GM12878 (cell line): ENCODE measurements around the gene TMEM208. TPM values are rescaled to one million over a fixed set of nuclear protein-coding genes. Genes with fewer than 3 reads are reported as not detected.

Experiments used
- ATAC-seq: fragments of 200-7000 bp; cut with Tn5 transposase; 3 replicates; pipeline ENCODE4 v1.9.1; 2020; ENCODE audit warnings: mild to moderate bottlenecking, moderate library complexity
- BruUV-seq: library from RNA; stranded (reverse); fragments of 400-500 nt; replicated peaks from 2 replicates; lab custom pipeline; 2021; lab: Mats Ljungman, UMichigan
- CTCF ChIA-PET: fragments of 300-600 bp; sonication (Branson Sonifier 250); formaldehyde crosslinking; extraction: SDS; loops from one replicate; lab custom pipeline; 2021; ENCODE audit warnings: inconsistent platforms; lab: Yijun Ruan, JAX
- POLR2A ChIA-PET: fragments of 350-600 bp; formaldehyde crosslinking; extraction: SDS; loops from one replicate; lab custom pipeline; 2021; ENCODE audit warnings: inconsistent platforms; lab: Charles Lee
- RAD21 ChIA-PET: fragments of 300-600 bp; sonication (Branson Sonifier 250); formaldehyde crosslinking; loops from one replicate; lab custom pipeline; 2023; ENCODE audit warnings: antibody characterized with exemption; ENCODE audit not compliant: unreplicated experiment; lab: Charles Lee
- SMC1A ChIA-PET: fragments of 300-600 bp; sonication (Branson Sonifier 250); formaldehyde crosslinking; loops from one replicate; lab custom pipeline; 2023; ENCODE audit not compliant: unreplicated experiment, uncharacterized antibody; lab: Charles Lee
- DNase-seq: peaks from one replicate; pipeline ENCODE4 v3.0.0-alpha.2; 2011; ENCODE audit warnings: low read depth, low spot score
- FAIRE-seq: peaks from 3 replicates; lab custom pipeline; 2011; peaks lifted over from hg19 to GRCh38; lab: Jason Lieb, UNC
- H2AFZ ChIP-seq: 2 replicates; pipeline ENCODE4 v1.6.0; 2011; ENCODE audit warnings: low read depth, low read length, control low read depth; ENCODE audit not compliant: control insufficient read depth
- H3K27ac ChIP-seq: 2 replicates; pipeline ENCODE4 v1.5.1; 2011; ENCODE audit warnings: control low read depth; ENCODE audit not compliant: control insufficient read depth, insufficient read depth
- H3K27me3 ChIP-seq, 2 experiments: replicated peaks in 1 of 2; 2 replicates each; pipeline versions ENCODE4 v1.6.0 to v1.6.1; 2011; ENCODE audit warnings: low read length in 1 of 2; ENCODE audit not compliant: control insufficient read depth in 2 of 2, insufficient read depth in 2 of 2
- H3K36me3 ChIP-seq, 2 experiments: 2 replicates each; pipeline ENCODE4 v1.5.1; 2011; ENCODE audit warnings: low read length in 1 of 2; ENCODE audit not compliant: control insufficient read depth in 2 of 2, insufficient read depth in 2 of 2
- H3K4me1 ChIP-seq: 2 replicates; pipeline ENCODE4 v1.6.1; 2011; ENCODE audit warnings: mild to moderate bottlenecking, low read length, moderate library complexity, mixed read lengths; ENCODE audit not compliant: control insufficient read depth, insufficient read depth
- H3K4me2 ChIP-seq: 2 replicates; pipeline ENCODE4 v1.6.0; 2011; ENCODE audit warnings: control low read depth; ENCODE audit not compliant: control insufficient read depth, insufficient read depth
- H3K4me3 ChIP-seq: fragments of 200-600 bp; sonication (generic); 2 replicates; pipeline ENCODE4 v1.5.1; 2016
- H3K79me2 ChIP-seq: 2 replicates; pipeline ENCODE4 v1.6.0; 2011; ENCODE audit warnings: low read length; ENCODE audit not compliant: control insufficient read depth, insufficient read depth
- H3K9ac ChIP-seq: 2 replicates; pipeline ENCODE4 v1.8.0; 2011; ENCODE audit warnings: low read length, control low read depth, mixed read lengths; ENCODE audit not compliant: control insufficient read depth, insufficient read depth
- H3K9me3 ChIP-seq: replicated peaks from 3 replicates; pipeline ENCODE4 v1.5.1; 2011; ENCODE audit warnings: mild to moderate bottlenecking, low read length; ENCODE audit not compliant: control insufficient read depth, insufficient read depth
- H4K20me1 ChIP-seq: 2 replicates; pipeline ENCODE4 v1.6.0; 2011; ENCODE audit not compliant: control insufficient read depth, insufficient read depth
- BRCA1 ChIP-seq: IDR thresholded peaks from 2 replicates; pipeline ENCODE4 v1.6.1; 2011; ENCODE audit warnings: low read depth, low read length, improper control_type of control experiment
- CHD1 ChIP-seq: IDR thresholded peaks from 2 replicates; pipeline ENCODE4 v1.6.1; 2012; ENCODE audit warnings: low read depth, low read length, improper control_type of control experiment
- CTCF ChIP-seq, 3 experiments: IDR thresholded peaks in 2 of 3; conservative IDR thresholded peaks in 1 of 3; 2 replicates each; pipeline ENCODE4 v1.5.1; 2011; ENCODE audit warnings: low read depth in 3 of 3, low read length in 3 of 3, mild to moderate bottlenecking in 3 of 3, control low read depth in 2 of 3, moderate library complexity in 2 of 3, inconsistent platforms in 1 of 3, mixed read lengths in 1 of 3; ENCODE audit not compliant: control insufficient read depth in 2 of 3, insufficient read depth in 1 of 3; ENCODE audit errors: extremely low read depth in 1 of 3
- EGR1 ChIP-seq, 2 experiments: IDR thresholded peaks; 1 replicate in 1 of 2; 2 replicates in 1 of 2; pipeline ENCODE4 v1.6.1; 2011 to 2012; ENCODE audit warnings: low read depth in 2 of 2, low read length in 2 of 2, borderline replicate concordance in 1 of 2, mild to moderate bottlenecking in 1 of 2, moderate library complexity in 1 of 2
- EP300 ChIP-seq, 2 experiments: fragments of 150-350 bp in 1 of 2; IDR thresholded peaks; 2 replicates each; pipeline ENCODE4 v1.6.1; 2011 to 2012; ENCODE audit warnings: low read depth in 2 of 2, low read length in 2 of 2, borderline replicate concordance in 1 of 2, improper control_type of control experiment in 1 of 2, inconsistent platforms in 1 of 2; ENCODE audit not compliant: control insufficient read depth in 1 of 2
- FOXM1 ChIP-seq: IDR thresholded peaks from 2 replicates; pipeline ENCODE4 v1.6.1; 2012; ENCODE audit warnings: low read depth, mild to moderate bottlenecking, inconsistent platforms, low read length, moderate library complexity
- IRF4 ChIP-seq: IDR thresholded peaks from 2 replicates; pipeline ENCODE4 v1.6.1; 2011; ENCODE audit warnings: low read depth, low read length
- RAD21 ChIP-seq: IDR thresholded peaks from 2 replicates; pipeline ENCODE4 v1.6.1; 2011; ENCODE audit warnings: mild to moderate bottlenecking, low read depth, low read length, moderate library complexity; ENCODE audit not compliant: insufficient read depth
- SMC3 ChIP-seq: IDR thresholded peaks from 2 replicates; pipeline ENCODE4 v1.6.1; 2011; ENCODE audit warnings: low read length, improper control_type of control experiment, borderline replicate concordance
- SPI1 ChIP-seq: IDR thresholded peaks from 2 replicates; pipeline ENCODE4 v1.6.1; 2011; ENCODE audit warnings: low read depth, mild to moderate bottlenecking, low read length, moderate library complexity, borderline replicate concordance; ENCODE audit not compliant: insufficient read depth
- TCF12 ChIP-seq: IDR thresholded peaks from 2 replicates; pipeline ENCODE4 v1.6.1; 2011; ENCODE audit warnings: low read depth, mild to moderate bottlenecking, low read length
- TCF3 ChIP-seq: IDR thresholded peaks from 2 replicates; pipeline ENCODE4 v1.6.1; 2012; ENCODE audit warnings: low read depth, mild to moderate bottlenecking, low read length, borderline replicate concordance; ENCODE audit not compliant: insufficient read depth
- YY1 ChIP-seq: IDR thresholded peaks from 2 replicates; pipeline ENCODE4 v1.6.1; 2011; ENCODE audit warnings: low read depth, mild to moderate bottlenecking, low read length
- WGBS: methylation state at CpG from one replicate; pipeline ENCODE4 v1.1.6; 2016; ENCODE audit warnings: low lambda C conversion rate; ENCODE audit not compliant: insufficient replicate concordance, insufficient coverage; ENCODE audit errors: missing lambda C conversion rate; 5-methylcytosine and 5-hydroxymethylcytosine counted together
- in situ Hi-C: fragments of 300-500 bp; cut with MboI; formaldehyde crosslinking; loops from 9 replicates; pipeline ENCODE4 v1.14.3; 2018; ENCODE audit warnings: mixed read lengths
- intact Hi-C: fragments of 100-400 bp; cut with micrococcal nuclease; formaldehyde crosslinking; loops from one replicate; pipeline ENCODE4 v1.14.2; 2022; ENCODE audit not compliant: unreplicated experiment
- polyA plus RNA-seq, 11 experiments: library from polyadenylated mRNA; depleted of rRNA in 4 of 11; unstranded in 6 of 11; stranded (reverse) in 5 of 11; fragments of >200 nt; fragmentation: Nextera tagmentation in 4 of 11; fragmentation: Illumina TruSeq in 1 of 11; extraction: Ambion mirVana in 4 of 11; extraction: Trizol in 1 of 11; gene quantifications; 1 replicate in 1 of 11; 2 replicates in 10 of 11; pipeline versions ENCODE4 v1.2.1 to v1.2.3, GENCODE V29; 2011 to 2016; ENCODE audit warnings: inconsistent platforms in 2 of 11, missing spikeins in 2 of 11, low read depth in 1 of 11
- total RNA-seq, 4 experiments: library from RNA; depleted of rRNA in 3 of 4; stranded (reverse); fragments of >200 nt in 3 of 4; fragmentation: Illumina TruSeq in 1 of 4; extraction: Trizol in 1 of 4; gene quantifications; 2 replicates each; pipeline versions ENCODE4 v1.2.1 to v1.2.3, GENCODE V29; 2013 to 2021
- TF ChIP-seq, protein P1 (sequence below): fragments of 450-650 bp; IDR thresholded peaks from 2 replicates; pipeline ENCODE4 v1.6.1; 2016; ENCODE audit warnings: mild to moderate bottlenecking

Gene TMEM208
- total and polyA plus RNA-seq, 10 of the 15 experiments (the other 5 are each of a cell fraction or from before 2014, with no cell fraction given), result 34.1 to 244 (median 54.1) TPM

GRCh38 chr16:67260426-67261063 lies 33.6 kb downstream of the TMEM208 start:
- H3K79me2 ChIP-seq, result no peaks in the 10 kb centered on the region
- DNase-seq, result no peak
- intact Hi-C loops, result loop anchor here (2.0 kb wide), 1 partner anchor 78 kb away; no protein-coding TSS in a partner anchor
- CTCF ChIA-PET, result interaction anchor here (0.6 to 3.6 kb wide), 39 partner anchors 10 to 254 kb away, joined by 3 to 78 read pairs (median 5); partner anchors contain the start of genes FHOD1, PLEKHG4, SLC9A5 and TMEM208
- no peak overlapping the region for H2AFZ ChIP-seq
- H3K4me3 ChIP-seq, result no peak overlapping the region
- 74% methylated on average over 4 of the region's 4 CpGs for WGBS
- RAD21 ChIA-PET, result interaction anchor here (0.7 to 2.5 kb wide), 29 partner anchors 11 to 253 kb away, joined by 3 to 73 read pairs (median 4); partner anchors contain the start of genes FHOD1 and TMEM208
- no peak overlapping the region for H3K4me2 ChIP-seq
- FAIRE-seq, result peak; percentile 89
- no TSS peak for BruUV-seq
- no peaks in the 10 kb centered on the region; a peak in 1 of 4 replicates for H3K36me3 ChIP-seq
- no peaks in the 10 kb centered on the region for H3K9me3 ChIP-seq
- SMC1A ChIA-PET, result interaction anchor here (0.6 to 2.0 kb wide), 25 partner anchors 8 to 368 kb away, joined by 3 to 39 read pairs (median 4); partner anchors contain the start of genes FHOD1, LRRC36, PLEKHG4 and TMEM208
- H3K27me3 ChIP-seq, result no peaks in the 10 kb centered on the region
- H3K4me1 ChIP-seq, result no peaks in the 10 kb centered on the region
- POLR2A ChIA-PET, result interaction anchor here (0.6 to 1.3 kb wide), 2 partner anchors 11 to 216 kb away, joined by 3 to 4 read pairs; partner anchors contain the start of gene SLC9A5
- in situ Hi-C loops, result no loop called here
- TF ChIP-seq, protein P1, sequence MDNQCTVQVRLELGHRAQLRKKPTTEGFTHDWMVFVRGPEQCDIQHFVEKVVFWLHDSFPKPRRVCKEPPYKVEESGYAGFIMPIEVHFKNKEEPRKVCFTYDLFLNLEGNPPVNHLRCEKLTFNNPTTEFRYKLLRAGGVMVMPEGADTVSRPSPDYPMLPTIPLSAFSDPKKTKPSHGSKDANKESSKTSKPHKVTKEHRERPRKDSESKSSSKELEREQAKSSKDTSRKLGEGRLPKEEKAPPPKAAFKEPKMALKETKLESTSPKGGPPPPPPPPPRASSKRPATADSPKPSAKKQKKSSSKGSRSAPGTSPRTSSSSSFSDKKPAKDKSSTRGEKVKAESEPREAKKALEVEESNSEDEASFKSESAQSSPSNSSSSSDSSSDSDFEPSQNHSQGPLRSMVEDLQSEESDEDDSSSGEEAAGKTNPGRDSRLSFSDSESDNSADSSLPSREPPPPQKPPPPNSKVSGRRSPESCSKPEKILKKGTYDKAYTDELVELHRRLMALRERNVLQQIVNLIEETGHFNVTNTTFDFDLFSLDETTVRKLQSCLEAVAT, result no peak
- TF ChIP-seq RAD21 (peak; percentile 94), TCF12 (peak; percentile 82), SMC3 (peak; percentile 82), TCF3 (peak; percentile 82; the same call in 1 of the 2 replicates), BRCA1 (no peak), EP300 (IDR thresholded peaks at IDR 0.05; ENCODE audit: borderline replicate concordance in 1 of 2, control insufficient read depth in 1 of 2, low read depth in 2 of 2, low read length in 2 of 2) (no peak), CTCF (IDR thresholded peaks at IDR 0.05 in 2 of 3, conservative IDR thresholded peaks at IDR 0.05 in 1 of 3; ENCODE audit: control insufficient read depth in 2 of 3, extremely low read depth in 1 of 3, insufficient read depth in 1 of 3, low read depth in 3 of 3, low read length in 3 of 3) (peak; percentile 77 to 81 (median 80)), CHD1 (no peak), SPI1 (peak; percentile 45; the same call in 1 of the 2 replicates), YY1 (peak; percentile 66; the same call in 1 of the 2 replicates), EGR1 (IDR thresholded peaks at IDR 0.05; ENCODE audit: borderline replicate concordance in 1 of 2, low read depth in 2 of 2, low read length in 2 of 2) (no peak), FOXM1 (0 out of 2 replicates have a peak, but pooled peaks have one; percentile 52), IRF4 (0 out of 2 replicates have a peak, but pooled peaks have one; percentile 22)
- no peak overlapping the region for H3K27ac ChIP-seq
- no peaks in the 10 kb centered on the region for H4K20me1 ChIP-seq
- ATAC-seq, result peak; percentile 88
- no peak overlapping the region for H3K9ac ChIP-seq
